HG03159 (cell line): ENCODE results near the gene FRS3.

Experiments
- ATAC-seq: cut with Tn5 transposase; IDR thresholded peaks from one replicate; pipeline ENCODE4 v1.9.1; 2021; ENCODE audit warnings: mild to moderate bottlenecking, moderate library complexity; ENCODE audit not compliant: unreplicated experiment

Gene FRS3

DNA sequence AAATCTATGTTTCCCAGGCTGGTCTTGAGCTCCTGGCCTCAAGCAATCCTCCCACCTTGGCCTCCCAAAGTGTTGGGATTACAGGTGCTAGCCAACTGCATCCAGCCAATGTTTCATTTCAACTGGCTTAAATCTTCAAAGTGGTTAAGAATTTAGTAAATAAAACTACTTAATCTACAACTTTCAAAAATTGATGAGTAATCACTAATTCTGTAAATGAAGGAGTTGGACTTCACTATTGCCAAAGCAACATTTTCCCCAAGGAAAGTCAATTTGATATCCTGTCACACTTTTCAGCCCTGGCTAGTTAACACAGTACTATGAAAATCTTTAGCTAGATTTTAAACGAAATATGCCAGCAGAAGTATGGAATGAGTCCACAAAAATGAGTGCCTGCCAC lies 11.6 kb upstream of the FRS3 start:
- no peak for ATAC-seq

DNA sequence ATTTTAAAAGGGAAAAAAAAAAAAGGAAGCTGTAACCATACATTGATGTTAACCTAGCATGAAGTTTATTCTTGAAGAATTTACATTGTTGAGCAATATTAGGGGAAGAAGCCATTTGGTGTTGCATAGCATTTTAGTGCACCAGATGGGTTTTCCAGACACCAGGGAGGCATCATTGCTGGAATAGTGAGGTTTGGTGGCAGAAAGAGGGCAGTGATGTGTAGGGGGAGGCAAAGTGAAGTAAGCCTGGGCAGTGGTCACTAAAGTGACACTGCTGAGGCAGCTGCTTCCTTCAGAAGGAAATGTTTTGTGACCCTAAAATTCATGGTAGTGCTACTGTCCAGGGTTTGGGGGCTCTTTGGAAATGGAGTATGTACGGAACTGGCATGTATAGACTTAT lies 10.3 kb upstream of the FRS3 start:
- ATAC-seq: no peak

DNA sequence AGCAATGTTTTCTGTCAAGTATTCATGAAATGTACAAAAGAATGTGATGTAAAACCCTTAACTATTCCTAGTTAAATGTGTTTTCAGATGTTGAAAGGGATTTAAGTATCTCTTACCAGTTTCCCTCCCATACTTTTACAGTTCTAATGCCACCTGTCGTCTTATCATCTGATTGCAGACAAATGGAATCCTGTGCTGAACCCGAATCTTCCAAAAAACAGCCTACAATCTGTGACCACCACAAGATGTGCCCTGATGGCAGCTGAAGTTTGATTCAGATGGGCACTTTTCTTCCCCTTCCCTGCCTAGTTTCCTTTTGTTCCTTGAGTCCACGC lies 9.7 kb upstream of the FRS3 start:
- no peak for ATAC-seq

DNA sequence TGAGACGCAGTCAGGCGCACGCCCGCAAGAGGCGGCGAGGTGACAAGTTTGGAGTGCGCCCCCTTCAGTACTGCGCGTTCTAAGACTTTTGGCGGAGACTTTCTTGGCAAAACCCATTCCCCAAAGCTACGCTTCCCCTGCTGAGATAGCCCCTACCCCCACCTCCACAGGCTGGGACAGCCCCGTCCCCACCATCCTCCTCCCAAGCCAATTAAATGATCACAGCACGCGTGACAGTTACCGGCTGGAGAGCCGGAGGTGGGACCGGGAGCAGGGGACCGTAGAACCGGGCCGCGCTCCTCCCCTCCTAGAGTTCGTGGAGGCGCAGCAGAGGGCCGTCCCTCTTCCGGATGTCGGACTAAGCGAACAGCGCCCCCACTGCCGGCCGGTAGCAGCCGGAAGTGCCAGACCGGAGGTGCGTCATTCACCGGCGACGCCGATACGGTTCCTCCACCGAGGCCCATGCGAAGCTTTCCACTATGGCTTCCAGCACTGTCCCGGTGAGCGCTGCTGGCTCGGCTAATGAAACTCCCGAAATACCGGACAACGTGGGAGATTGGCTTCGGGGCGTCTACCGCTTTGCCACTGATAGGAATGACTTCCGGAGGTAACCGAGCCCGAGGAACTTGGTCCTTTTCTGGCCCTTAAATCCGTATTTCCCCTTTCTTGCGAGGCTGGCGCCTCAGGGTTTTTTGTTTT lies 7.7 kb upstream of the FRS3 start, which contains the start of gene TOMM6:
Gene TOMM6, plus strand, starts transcription at position 476 of the 699 bp plus-strand sequence. Its CDS starts 4 bp downstream, at position 480.
- ATAC-seq: peak; percentile 81

DNA sequence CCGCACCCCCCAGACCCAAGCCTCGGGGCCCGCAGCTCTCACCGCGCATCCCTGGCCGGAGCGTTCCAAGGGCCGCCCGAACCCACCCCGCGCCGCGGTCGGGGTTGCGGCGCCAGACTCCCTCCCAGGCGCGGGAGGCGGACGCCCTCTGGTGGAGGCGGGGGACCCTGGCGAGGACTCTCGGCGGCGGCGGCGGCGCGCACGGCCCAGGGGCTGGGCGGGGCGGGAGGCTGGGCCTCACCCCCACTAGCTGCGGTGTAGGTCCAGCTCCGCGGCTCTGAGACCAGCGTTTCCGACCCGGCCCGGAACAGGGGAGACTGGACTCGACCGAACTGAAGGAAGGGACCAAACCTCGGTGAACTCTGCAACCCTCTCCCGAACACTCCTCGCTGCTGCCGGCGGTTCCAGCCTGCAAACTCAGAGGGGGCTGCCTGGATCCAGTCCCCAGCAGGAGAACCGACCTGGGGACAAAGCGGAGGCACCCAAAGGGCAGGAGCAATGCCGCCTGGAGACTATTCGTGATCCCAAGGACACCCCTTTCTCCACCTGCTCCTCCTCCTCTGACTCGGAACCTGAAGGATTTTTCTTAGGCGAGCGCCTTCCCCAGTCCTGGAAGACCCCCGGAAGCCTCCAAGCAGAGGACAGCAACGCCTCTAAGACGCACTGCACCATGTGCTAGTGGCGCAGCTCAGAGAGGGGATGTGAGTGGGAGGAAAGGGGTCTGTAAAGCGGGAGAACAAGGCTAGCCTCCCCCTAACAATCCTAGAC lies 6.9 kb upstream of the FRS3 start:
- peak; percentile 49 for ATAC-seq

DNA sequence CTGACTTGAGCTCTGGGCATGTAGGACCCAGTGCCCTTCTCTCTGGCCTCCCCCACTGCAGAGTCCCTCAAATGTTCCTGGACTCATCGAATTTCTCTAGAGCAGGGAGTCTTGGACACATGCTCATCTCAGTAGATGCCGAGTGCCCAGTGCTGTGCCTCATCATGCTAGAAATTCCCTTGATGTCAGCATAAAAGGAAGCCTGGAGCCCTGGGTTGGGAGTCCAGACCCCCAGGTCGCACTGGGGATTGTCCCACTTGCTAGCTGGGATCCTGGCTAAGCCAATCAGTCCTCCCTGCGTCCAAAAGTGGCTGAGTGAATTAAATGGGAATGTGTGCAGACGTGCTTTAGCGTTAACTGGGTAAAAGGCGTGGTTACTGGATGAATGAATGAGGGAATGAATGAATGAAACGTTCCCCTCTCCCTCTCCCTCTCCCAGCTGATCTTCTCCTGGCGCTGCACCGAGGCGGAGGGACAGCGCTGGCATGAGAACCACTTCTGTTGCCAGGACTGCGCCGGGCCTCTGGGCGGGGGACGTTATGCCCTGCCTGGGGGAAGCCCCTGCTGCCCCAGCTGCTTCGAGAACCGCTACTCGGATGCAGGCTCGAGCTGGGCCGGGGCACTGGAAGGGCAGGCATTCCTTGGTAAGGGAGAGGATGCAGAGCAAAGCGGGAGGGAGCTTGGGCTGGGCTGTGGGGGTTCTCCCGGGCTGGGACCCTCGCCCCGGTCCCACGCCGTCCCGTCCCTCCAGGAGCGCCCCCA lies 6.2 kb upstream of the FRS3 start:
- ATAC-seq: no peak

DNA sequence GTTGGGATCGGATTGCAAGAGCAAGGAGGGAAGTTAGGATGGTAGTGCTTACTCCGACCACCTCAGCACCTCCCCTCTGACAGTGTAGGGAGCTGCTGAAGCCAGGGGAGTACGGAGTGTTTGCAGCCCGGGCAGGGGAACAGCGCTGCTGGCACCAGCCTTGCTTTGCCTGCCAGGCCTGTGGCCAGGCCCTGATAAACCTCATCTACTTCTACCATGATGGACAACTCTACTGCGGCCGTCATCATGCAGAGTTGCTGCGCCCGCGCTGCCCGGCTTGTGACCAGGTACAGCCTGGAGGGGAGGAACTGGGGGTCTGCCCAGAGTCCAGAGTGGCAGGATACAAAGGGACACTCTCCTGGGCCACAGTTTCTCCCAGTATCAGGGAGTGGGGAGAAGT lies 5.6 kb upstream of the FRS3 start:
- no peak for ATAC-seq

DNA sequence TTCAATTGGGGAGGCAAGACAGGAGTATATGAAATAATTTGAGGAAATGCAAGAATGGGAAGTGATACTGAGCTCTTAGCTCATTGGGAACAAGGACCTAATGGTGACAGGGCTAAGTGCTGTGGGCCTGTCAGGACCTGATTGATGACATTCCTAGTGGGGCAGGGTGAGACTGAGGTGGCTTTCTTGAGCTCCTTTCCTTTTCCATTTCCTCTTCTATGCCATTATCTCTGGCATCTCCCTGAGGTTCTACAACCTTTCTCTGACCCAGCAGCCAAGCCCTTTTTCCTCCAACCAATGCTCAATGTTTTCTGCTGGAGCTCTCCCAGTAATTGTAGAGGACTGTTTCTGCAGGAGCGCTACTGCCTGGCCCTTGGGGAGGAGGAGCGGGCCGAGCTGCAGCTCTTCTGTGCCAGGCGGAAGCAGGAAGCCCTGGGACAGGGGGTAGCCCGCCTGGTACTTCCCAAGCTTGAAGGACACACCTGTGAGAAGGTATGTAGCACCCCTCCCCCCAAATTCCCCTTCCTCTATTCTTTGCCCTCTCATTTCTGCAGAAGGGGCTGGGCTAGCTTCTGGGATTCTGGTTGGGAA lies 5.0 kb upstream of the FRS3 start:
- no peak for ATAC-seq

DNA sequence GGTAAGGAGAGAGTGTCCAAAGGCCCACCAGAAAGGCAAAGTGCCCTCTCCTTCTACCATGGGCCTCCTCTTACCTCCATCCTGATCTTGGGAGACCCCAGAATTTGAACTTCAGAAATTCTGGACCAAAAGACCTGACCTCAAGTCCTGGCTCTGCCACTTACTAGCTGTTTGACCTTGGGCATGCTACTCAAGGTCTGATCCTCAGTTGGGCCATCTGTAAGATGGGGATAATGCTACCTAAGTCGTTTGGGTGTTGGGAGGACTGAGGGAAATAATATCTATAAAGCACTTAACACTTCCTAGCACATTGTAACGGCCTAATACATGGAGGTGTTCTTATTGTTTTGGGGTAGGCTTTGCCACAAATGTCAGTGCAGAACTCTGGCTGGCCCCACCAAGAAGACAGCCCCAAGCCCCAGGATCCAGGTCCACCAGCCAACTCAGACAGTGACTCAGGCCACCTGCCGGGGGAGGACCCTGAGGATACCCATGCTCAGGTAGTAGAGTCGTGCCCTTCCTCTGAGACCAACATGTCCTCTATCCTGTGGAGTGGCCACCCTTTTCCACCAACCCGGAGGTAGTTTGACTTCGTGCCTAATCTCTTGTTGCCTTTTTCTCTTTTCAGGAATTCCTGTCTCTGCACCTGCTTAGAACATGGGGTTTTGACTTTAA lies 3.5 kb upstream of the FRS3 start:
- no peak for ATAC-seq

DNA sequence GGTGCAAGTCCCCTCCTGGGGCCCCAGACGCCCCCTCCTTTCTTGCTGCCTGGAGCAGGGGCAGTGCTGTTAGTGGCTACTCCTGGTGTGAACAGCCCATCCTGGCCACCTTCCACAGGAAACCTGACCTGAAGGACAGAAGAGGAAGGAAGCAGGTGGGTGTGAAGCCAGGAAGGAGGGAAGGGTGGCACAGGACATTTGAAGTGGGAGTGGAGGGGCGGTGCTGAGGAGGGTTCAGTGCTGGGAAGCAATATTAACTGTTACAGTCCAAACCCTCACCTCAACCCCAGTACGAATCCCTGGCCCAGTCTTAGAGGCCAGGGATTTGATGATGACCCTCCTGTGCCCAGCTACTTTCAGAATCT lies 1.6 kb upstream of the FRS3 start:
- ATAC-seq: no peak

DNA sequence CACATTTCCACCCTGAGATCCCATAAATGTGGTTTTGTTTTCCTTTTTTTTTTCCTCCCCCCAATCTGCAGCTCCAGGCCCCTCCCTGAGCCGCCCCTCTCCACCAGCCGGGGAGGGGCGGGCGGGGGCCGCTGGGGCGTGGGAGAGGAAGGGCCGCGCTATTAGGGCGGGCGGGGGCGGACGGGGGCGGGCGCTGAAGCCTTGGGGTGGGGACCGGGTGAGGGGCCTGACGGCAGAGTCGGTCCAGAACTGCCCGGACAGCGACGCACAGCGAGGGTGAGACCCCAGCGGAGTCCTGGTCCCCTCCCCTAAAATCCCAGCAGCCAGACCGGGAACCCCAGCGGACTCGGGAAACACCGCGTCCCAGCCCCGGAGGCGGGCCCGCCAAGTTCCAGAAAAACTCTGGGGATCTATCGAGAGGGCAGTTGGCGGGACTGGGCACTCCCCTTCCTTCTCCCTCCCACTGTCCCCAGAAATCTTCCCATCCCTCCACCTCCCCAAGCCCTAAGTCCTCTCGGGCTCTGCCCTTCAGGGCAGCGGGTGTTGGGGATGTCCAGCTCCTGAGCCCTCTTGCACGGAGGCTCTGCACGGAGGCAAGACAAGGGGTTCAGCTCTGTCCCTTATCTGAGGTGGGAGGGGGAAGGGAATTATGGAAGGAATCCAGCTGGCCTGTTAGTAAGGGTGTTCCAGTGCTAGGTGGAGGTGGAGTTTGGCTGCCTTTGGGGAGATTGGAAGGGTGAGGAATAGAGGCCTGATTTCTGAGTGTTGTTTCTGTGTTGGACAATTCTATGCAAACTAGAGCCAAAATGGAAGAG lies 1.1 kb upstream of the FRS3 start, which contains the start of gene PRICKLE4:
Gene PRICKLE4, plus strand, starts transcription at position 232 of the 815 bp plus-strand sequence. CDS start 2,692 bp downstream, outside the sequence.
- ATAC-seq: no peak

DNA sequence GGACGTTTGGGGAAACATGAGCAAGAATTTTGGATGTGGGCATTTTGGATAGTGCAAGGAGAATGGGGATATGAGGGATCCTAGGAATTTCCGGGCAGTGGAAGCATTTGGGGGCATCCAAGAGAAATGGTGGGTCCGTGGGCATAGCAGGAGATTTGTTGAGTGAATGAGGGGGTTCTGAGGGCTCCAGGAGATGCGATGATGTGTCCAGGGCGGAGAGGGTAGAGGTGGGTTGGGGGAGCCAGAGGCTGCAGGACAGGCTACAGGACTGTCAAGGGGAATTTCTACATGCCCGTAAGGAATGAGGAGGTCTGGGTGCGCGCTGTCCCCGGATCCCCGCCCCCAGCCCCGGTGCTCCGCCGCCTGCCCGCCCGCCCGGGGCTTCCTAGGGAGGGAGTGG lies 364 bp downstream of the FRS3 start:
- no peak for ATAC-seq

DNA sequence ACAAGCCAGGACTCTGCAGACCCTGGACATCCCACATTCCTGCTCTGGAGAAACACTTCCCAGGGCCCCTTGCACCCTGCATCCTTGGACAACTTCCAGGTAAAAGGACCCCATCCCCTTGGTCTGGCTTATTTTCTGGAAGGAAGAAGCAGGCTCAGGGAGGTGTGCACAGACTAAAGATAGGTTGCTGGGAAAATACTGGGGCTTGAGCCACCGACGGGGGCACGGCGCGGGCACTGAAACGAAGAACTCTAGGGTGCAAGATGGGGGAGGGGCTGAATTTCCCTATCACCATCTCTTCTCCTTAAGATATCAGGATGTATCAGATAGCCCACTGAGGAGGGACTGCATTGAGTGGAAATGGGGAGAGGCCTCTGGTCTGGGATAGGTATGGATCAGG lies 805 bp downstream of the FRS3 start:
- ATAC-seq: no peak

DNA sequence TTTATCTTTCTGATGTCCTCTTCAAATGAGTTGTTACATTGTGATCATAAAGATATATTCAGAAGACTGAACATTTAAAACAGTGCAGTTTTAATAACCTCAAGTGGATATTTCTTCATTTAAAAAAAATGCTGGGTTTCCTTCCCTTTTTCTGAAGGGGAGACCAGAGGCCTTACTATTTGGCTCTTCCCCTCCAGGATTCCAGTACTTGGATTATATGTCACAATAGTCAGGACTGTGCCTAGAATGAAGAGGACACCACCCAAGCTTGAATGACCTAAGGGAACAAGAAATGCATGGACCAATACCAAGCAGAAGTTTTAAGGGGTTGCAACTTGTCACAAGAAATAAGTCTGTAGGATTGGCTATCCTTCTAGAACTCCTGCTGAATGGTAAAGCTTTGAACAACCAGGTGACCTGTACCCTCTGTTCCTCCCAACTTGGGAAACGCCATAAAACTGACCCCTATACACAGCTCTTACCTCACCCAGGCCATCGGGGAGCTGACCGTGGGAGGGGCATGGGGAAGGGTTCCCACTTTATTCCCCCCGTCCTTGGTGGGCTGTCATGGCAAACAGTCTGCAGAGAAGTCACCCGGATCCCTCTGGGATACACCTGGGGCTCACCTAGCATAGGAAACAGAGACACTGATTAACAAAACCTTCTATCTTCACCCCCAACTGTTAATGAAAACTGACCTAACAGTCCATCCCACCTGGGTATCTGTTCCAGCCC lies 2.0 kb downstream of the FRS3 start:
- no peak for ATAC-seq

DNA sequence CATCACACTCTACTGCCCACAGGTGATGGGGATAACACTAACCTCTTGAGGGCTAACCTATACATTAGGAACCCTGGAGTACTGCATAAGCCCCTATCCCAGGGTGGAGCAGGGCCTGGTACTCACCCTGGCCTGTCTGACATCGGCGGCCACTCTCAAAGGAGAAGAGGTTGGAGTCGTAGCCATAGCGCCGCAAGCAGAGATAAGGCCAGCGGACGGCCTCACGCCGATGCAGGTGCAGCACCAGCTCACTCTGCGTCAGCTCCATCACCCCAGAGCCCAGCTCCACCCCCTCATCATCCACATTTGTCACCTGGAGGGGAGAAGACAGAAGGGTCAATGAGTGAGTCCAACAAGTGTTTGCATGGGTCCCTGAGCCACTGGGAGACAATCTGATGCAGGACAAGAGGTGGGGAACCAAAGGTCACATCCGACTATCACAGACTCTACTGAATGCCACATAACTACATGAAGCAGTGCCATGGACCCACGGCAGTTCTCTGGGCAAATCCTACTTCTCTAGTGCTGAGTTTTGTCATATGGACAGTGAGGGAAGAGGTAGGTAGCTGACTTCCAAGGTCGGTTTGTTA lies 4.3 kb downstream of the FRS3 start:
- ATAC-seq: no peak

DNA sequence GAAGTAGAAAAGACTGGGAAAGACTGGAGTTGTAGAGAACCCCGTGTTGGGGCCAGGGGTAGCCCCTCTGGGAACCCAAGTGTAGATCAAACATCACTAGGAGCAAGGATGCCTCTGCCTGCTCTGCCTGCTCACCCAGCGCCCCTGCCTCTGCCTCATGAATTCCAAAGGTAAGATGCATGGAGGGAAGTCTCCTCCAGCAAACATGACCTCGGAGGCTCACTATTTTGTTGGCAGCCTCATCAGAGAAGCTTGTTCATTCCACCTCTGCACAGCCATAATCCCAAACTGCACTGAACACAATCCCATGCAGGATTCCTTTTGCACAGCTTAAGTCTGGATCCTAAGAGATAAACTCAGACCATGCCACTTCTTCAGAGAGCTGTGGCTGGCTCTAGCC lies 4.9 kb downstream of the FRS3 start:
- ATAC-seq: no peak

DNA sequence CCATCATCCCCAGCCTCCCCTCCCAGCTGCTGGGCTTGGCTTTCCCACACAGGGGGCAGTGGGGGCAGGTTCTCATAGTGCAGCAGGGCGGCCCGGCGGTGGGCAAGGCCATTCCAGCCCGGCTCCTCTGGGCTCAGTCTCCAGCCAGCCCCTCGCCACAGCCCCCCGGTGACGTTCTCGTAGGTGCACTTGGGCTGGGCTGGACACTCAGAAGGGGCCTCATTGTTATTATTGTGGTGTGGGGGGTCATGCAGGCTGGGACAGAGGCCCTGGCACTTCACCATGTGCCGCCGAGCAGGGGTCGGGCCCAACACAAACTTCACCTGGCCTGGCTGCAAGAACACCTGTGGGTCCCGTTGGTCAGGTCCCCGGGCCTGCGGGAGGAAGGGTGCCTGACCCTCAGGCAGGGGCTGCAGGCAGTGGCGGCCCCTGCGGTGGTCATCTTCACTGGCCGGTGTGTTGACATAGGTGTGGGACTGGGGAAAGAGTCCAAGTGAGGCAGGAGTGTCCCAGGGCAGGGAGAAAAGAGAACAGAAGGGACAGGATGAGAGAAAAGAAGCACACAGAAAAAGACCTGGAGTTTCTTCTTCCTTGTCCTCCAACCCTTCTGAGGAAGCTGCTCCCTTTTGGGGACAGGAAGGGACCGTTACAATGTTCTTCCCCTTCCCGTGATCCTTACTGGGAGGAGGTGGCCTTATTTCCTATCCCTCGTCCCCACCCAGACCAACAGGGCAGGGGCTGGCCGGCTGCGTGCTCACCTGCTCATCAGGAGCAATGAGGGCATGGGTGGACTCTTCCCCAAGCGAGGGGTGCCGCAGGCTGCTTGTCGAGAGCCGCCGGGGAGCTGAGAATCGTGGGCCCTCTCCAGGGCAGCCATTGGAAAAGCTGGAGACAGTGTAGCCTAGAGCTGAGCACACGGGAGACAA lies 8.4 kb downstream of the FRS3 start:
- ATAC-seq: no peak
